SK-N-SH treated with all-trans-retinoic acid at 6 μM for 48 hours (cell line): Measurements from ENCODE around the gene GPR37L1.

Experiments
- GLIS3 ChIP-seq: fragments of 250-450 bp; sonication (Bioruptor Pico); IDR thresholded peaks from 2 replicates; pipeline ENCODE4 v1.5.0; 2020; ENCODE audit warnings: mild to moderate bottlenecking, moderate library complexity
- RARB ChIP-seq: fragments of 250-450 bp; sonication (Bioruptor Pico); IDR thresholded peaks from 2 replicates; pipeline ENCODE4 v1.8.0; 2021; ENCODE audit warnings: mild to moderate bottlenecking, moderate library complexity
- ZFP3 ChIP-seq: fragments of 250-450 bp; sonication (Bioruptor Pico); IDR thresholded peaks from 2 replicates; pipeline ENCODE4 v1.5.0; 2020; ENCODE audit warnings: mild to moderate bottlenecking, moderate library complexity
- ZFP30 ChIP-seq: fragments of 450-650 bp; formaldehyde crosslinking; IDR thresholded peaks from 2 replicates; pipeline ENCODE4 v1.5.0; 2022; ENCODE audit warnings: mild to moderate bottlenecking, moderate library complexity
- TF ChIP-seq, protein P1 (sequence below): fragments of 250-450 bp; sonication (Bioruptor Pico); IDR thresholded peaks from 2 replicates; pipeline ENCODE4 v1.8.0; 2020; ENCODE audit warnings: mild to moderate bottlenecking, moderate library complexity, borderline replicate concordance
- TF ChIP-seq, protein P2 (sequence below): fragments of 250-450 bp; sonication (Bioruptor Pico); IDR thresholded peaks from 2 replicates; pipeline ENCODE4 v1.5.1; 2020; ENCODE audit warnings: low read depth, mild to moderate bottlenecking, moderate library complexity
- TF ChIP-seq, protein P3 (sequence below): fragments of 250-450 bp; sonication (Bioruptor Pico); IDR thresholded peaks from 2 replicates; pipeline ENCODE4 v1.8.0; 2021; ENCODE audit warnings: low read depth, mild to moderate bottlenecking, moderate library complexity, borderline replicate concordance

DNA sequence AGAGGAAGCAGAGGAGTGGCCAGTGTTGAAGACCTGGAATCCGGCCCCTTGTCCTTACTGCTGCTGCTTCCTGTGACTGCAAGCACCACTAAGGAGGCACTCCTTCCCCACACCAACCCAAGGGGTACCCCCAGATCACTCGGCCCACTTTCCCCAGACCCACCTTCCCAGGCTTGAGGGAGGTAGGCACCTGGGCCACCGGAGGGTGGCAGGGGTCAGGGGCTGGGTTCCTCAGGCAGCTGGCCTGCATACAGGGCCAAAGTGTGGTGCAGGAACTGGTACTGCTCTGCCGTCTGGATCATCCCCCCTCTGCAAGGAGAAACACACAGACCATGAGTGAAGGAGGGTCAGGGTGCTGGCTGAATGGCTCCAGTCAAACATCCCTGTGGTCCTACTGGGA, 25.7 kb downstream of the GPR37L1 start:
- TF ChIP-seq RARB (CRISPR knock-in tag) (no peak), ZFP3 (CRISPR knock-in tag) (no peak), GLIS3 (CRISPR knock-in tag) (no peak), ZFP30 (CRISPR knock-in tag) (no peak)
- TF ChIP-seq, protein P1, sequence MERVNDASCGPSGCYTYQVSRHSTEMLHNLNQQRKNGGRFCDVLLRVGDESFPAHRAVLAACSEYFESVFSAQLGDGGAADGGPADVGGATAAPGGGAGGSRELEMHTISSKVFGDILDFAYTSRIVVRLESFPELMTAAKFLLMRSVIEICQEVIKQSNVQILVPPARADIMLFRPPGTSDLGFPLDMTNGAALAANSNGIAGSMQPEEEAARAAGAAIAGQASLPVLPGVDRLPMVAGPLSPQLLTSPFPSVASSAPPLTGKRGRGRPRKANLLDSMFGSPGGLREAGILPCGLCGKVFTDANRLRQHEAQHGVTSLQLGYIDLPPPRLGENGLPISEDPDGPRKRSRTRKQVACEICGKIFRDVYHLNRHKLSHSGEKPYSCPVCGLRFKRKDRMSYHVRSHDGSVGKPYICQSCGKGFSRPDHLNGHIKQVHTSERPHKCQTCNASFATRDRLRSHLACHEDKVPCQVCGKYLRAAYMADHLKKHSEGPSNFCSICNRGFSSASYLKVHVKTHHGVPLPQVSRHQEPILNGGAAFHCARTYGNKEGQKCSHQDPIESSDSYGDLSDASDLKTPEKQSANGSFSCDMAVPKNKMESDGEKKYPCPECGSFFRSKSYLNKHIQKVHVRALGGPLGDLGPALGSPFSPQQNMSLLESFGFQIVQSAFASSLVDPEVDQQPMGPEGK (CRISPR knock-in tag), result no peak
- TF ChIP-seq, protein P2, sequence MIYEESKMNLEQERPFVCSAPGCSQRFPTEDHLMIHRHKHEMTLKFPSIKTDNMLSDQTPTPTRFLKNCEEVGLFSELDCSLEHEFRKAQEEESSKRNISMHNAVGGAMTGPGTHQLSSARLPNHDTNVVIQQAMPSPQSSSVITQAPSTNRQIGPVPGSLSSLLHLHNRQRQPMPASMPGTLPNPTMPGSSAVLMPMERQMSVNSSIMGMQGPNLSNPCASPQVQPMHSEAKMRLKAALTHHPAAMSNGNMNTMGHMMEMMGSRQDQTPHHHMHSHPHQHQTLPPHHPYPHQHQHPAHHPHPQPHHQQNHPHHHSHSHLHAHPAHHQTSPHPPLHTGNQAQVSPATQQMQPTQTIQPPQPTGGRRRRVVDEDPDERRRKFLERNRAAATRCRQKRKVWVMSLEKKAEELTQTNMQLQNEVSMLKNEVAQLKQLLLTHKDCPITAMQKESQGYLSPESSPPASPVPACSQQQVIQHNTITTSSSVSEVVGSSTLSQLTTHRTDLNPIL, result no peak
- TF ChIP-seq, protein P3, sequence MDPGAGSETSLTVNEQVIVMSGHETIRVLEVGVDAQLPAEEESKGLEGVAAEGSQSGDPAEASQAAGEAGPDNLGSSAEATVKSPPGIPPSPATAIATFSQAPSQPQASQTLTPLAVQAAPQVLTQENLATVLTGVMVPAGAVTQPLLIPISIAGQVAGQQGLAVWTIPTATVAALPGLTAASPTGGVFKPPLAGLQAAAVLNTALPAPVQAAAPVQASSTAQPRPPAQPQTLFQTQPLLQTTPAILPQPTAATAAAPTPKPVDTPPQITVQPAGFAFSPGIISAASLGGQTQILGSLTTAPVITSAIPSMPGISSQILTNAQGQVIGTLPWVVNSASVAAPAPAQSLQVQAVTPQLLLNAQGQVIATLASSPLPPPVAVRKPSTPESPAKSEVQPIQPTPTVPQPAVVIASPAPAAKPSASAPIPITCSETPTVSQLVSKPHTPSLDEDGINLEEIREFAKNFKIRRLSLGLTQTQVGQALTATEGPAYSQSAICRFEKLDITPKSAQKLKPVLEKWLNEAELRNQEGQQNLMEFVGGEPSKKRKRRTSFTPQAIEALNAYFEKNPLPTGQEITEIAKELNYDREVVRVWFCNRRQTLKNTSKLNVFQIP, result no peak
